OCI-LY1 (cell line): ENCODE results near the gene KIAA1191.

Experiments used
- H2AFZ ChIP-seq: fragments of 200-600 bp; sonication (generic), shearing (Covaris generic); 2 replicates; pipeline ENCODE4 v1.6.0; 2014; ENCODE audit warnings: antibody characterized with exemption, mild to moderate bottlenecking, low read length
- H3F3A ChIP-seq: fragments of 200-600 bp; sonication (generic), shearing (Covaris generic); 2 replicates; pipeline ENCODE4 v1.6.0; 2014; ENCODE audit warnings: mild to moderate bottlenecking, antibody characterized with exemption, low read length, moderate library complexity; ENCODE audit not compliant: insufficient read depth
- H3K27ac ChIP-seq: fragments of 200-600 bp; sonication (generic); 2 replicates; pipeline ENCODE4 v1.5.1; 2014; ENCODE audit warnings: low read length, mixed run types, mild to moderate bottlenecking, low read depth; ENCODE audit not compliant: poor library complexity, severe bottlenecking
- H3K27me3 ChIP-seq: fragments of 200-600 bp; sonication (generic); 2 replicates; pipeline ENCODE4 v1.6.0; 2014; ENCODE audit warnings: antibody characterized with exemption, mild to moderate bottlenecking, low read length, moderate library complexity; ENCODE audit not compliant: insufficient read depth
- H3K36me3 ChIP-seq: fragments of 200-600 bp; sonication (generic); 2 replicates; pipeline ENCODE4 v1.6.1; 2014; ENCODE audit warnings: mild to moderate bottlenecking, antibody characterized with exemption, low read length, moderate library complexity, mixed read lengths; ENCODE audit not compliant: insufficient read depth
- H3K4me1 ChIP-seq: fragments of 200-600 bp; sonication (generic); 2 replicates; pipeline ENCODE4 v1.5.1; 2014; ENCODE audit warnings: mild to moderate bottlenecking, low read length, moderate library complexity; ENCODE audit not compliant: insufficient read depth, severe bottlenecking
- H3K4me2 ChIP-seq: fragments of 200-600 bp; sonication (generic), shearing (Covaris generic); 2 replicates; pipeline ENCODE4 v1.6.1; 2014; ENCODE audit warnings: low read length
- H3K4me3 ChIP-seq: fragments of 200-600 bp; sonication (generic); 2 replicates; pipeline ENCODE4 v1.5.1; 2014; ENCODE audit warnings: low read length, low read depth, mild to moderate bottlenecking, mixed read lengths; ENCODE audit not compliant: poor library complexity, severe bottlenecking
- H3K79me2 ChIP-seq: fragments of 200-600 bp; shearing (Covaris generic); 2 replicates; pipeline ENCODE4 v1.6.1; 2016; ENCODE audit warnings: mixed run types, low read length, mixed read lengths; ENCODE audit not compliant: insufficient read depth
- H3K9ac ChIP-seq: fragments of 200-600 bp; sonication (generic), shearing (Covaris generic); 2 replicates; pipeline ENCODE4 v1.6.1; 2014; ENCODE audit warnings: mild to moderate bottlenecking, low read length, mixed read lengths
- H3K9me2 ChIP-seq: fragments of 200-600 bp; sonication (generic), shearing (Covaris generic); 2 replicates; pipeline ENCODE4 v1.6.1; 2014; ENCODE audit warnings: low read depth, mild to moderate bottlenecking, low read length, mixed read lengths
- H3K9me3 ChIP-seq: fragments of 200-600 bp; shearing (Covaris generic); 2 replicates; pipeline ENCODE4 v1.6.1; 2014; ENCODE audit warnings: low read length, mixed read lengths
- H4K20me1 ChIP-seq: fragments of 200-600 bp; sonication (generic), shearing (Covaris generic); 2 replicates; pipeline ENCODE4 v1.6.0; 2016; ENCODE audit warnings: mild to moderate bottlenecking, low read length; ENCODE audit not compliant: insufficient read depth
- EZH2 ChIP-seq: fragments of 200-600 bp; sonication (generic), shearing (Covaris generic); IDR thresholded peaks from 2 replicates; pipeline ENCODE4 v1.8.0; 2017; ENCODE audit warnings: borderline replicate concordance, mixed run types, mild to moderate bottlenecking, antibody characterized with exemption, low read length, moderate library complexity, mixed read lengths
- TF ChIP-seq, protein P1 (sequence below): fragments of 200-600 bp; sonication (generic), shearing (Covaris generic); IDR thresholded peaks from 2 replicates; pipeline ENCODE4 v1.5.1; 2017; ENCODE audit warnings: mild to moderate bottlenecking, antibody characterized with exemption, low read length, moderate library complexity, mixed read lengths

Gene KIAA1191

DNA sequence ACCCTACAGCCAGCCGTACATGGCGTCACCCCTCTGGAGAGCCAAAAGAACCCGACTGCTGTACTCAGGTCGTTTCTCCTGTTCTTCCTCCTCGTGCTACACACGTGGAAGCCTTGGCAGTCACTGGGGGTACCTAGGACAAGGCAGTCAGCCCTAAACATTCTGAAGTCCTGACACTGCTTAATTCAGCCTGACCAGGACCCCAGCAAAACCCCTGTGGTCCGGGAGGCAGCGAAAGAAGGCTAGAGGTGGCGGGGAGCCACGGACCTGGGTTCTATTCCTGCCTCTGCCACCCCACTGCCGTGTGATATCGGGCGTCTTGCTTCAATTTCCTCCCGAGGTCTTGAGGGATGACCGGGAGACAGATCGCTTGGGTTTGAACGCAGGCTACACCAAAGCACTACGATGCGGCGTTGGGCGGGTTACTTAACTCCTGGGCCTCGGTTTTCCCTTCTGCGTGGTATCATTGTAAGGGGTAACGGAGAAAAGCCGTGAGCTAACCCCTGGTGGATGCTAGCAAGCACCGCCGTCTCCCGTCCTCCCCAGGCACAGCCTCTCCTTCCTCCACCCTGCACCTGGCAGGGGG is 3.3 kb upstream of the KIAA1191 start:
- Histone ChIP-seq H4K20me1 (no peaks in the 10 kb centered on the region), H3K27ac (no peak overlapping the region), H2AFZ (peak overlapping the region; percentile 89; the same call in 1 of the 2 replicates), H3K4me2 (peak overlapping the region; percentile 90), H3K9ac (peak overlapping the region; percentile 68), H3K36me3 (peaks cover under 1% of the 10 kb centered on the region; the same call in 1 of the 2 replicates), H3K79me2 (peaks cover 8% of the 10 kb centered on the region; the same call in 1 of the 2 replicates), H3K27me3 (no peaks in the 10 kb centered on the region), H3K4me3 (peak overlapping the region; percentile 63), H3K9me2 (no peaks in the 10 kb centered on the region), H3K9me3 (no peaks in the 10 kb centered on the region), H3K4me1 (peaks cover 15% of the 10 kb centered on the region), H3F3A (no peaks in the 10 kb centered on the region)
- no peak for TF ChIP-seq EZH2
- TF ChIP-seq, protein P1, sequence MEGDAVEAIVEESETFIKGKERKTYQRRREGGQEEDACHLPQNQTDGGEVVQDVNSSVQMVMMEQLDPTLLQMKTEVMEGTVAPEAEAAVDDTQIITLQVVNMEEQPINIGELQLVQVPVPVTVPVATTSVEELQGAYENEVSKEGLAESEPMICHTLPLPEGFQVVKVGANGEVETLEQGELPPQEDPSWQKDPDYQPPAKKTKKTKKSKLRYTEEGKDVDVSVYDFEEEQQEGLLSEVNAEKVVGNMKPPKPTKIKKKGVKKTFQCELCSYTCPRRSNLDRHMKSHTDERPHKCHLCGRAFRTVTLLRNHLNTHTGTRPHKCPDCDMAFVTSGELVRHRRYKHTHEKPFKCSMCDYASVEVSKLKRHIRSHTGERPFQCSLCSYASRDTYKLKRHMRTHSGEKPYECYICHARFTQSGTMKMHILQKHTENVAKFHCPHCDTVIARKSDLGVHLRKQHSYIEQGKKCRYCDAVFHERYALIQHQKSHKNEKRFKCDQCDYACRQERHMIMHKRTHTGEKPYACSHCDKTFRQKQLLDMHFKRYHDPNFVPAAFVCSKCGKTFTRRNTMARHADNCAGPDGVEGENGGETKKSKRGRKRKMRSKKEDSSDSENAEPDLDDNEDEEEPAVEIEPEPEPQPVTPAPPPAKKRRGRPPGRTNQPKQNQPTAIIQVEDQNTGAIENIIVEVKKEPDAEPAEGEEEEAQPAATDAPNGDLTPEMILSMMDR: no peak

DNA sequence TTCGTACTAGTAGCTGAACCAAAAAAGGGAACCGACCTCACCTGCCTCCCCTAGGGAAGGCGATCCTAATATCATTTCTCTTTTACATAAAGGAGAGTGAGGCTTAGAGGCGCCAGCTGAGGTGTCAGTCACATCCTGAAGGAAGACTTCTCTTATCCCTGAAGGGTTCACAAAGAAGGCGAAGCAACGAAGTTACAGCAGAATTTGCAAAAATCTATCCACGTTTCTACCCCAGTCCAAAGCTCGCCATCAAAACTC is 598 bp upstream of the KIAA1191 start:
- Histone ChIP-seq H3K79me2 (peaks cover 8% of the 10 kb centered on the region; the same call in 1 of the 2 replicates), H3K4me3 (peak overlapping the region; percentile 86), H3K4me1 (peaks cover 15% of the 10 kb centered on the region), H3K9ac (peak overlapping the region; percentile 84), H3F3A (no peaks in the 10 kb centered on the region), H3K9me2 (no peaks in the 10 kb centered on the region), H4K20me1 (no peaks in the 10 kb centered on the region), H3K27me3 (no peaks in the 10 kb centered on the region), H3K36me3 (peaks cover 21% of the 10 kb centered on the region), H3K27ac (no peak overlapping the region), H3K9me3 (no peaks in the 10 kb centered on the region), H3K4me2 (peak overlapping the region; percentile 94), H2AFZ (0 out of 2 replicates have a peak overlapping the region, but pooled peaks have one; percentile 5)
- TF ChIP-seq, protein P1: no peak
- no peak for TF ChIP-seq EZH2

DNA sequence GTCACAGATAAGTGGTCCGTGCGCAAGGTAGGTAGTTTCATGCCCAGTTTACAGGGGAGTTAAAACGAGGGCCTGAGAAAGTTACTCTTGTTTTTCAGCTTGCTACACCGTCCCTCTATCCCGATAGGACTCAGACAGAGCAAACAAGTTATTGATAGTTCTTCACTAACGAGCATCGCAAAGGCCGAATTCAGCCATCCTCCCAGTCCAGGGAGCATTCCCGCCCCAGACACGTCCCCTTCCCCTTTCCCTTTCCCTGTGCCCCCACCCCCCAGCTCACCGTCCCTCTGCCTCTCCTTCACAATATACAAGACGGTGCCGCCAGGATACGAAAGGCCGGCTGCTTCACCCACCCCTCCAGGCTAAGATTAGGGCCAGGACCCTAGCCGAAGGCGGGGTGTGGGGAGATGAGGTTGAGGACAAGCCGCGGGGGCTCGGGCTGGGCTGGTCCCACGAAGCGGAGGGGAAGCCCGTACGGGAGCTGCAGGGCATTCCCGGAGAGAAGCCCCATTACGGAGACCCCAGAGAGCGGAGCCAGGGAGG is 599 bp downstream of the KIAA1191 start:
- peak overlapping the region; percentile 13 for H3K27ac ChIP-seq
- H3K4me1 ChIP-seq: peaks cover 15% of the 10 kb centered on the region
- peaks cover 31% of the 10 kb centered on the region for H3K36me3 ChIP-seq
- H3K9me3 ChIP-seq: no peaks in the 10 kb centered on the region
- no peaks in the 10 kb centered on the region for H3F3A ChIP-seq
- peak overlapping the region; percentile 94 for H3K4me2 ChIP-seq
- no peak overlapping the region for H2AFZ ChIP-seq
- peaks cover 8% of the 10 kb centered on the region; the same call in 1 of the 2 replicates for H3K79me2 ChIP-seq
- no peaks in the 10 kb centered on the region for H4K20me1 ChIP-seq
- H3K4me3 ChIP-seq: peak overlapping the region; percentile 86
- no peaks in the 10 kb centered on the region for H3K27me3 ChIP-seq
- H3K9ac ChIP-seq: peak overlapping the region; percentile 84
- no peaks in the 10 kb centered on the region for H3K9me2 ChIP-seq
- TF ChIP-seq EZH2: no peak
- TF ChIP-seq, protein P1: no peak
